ENCODE data around the gene SH2D1B. TPM values are rescaled to one million over a fixed set of nuclear protein-coding genes. Genes with fewer than 3 reads are reported as not detected.

SH2D1B gene
- total RNA-seq, 1 donor: not detected

GRCh38 chr1:162363823-162364222 lies 48.1 kb downstream of the SH2D1B start:
- no peak overlapping the region for H3K27ac ChIP-seq (ENCODE audit: low read depth, low read length)
- DNase-seq (ENCODE audit: insufficient read length, low spot score, missing footprints): no peak
- H3K27me3 ChIP-seq (ENCODE audit: insufficient read depth, low read length): peaks cover 22% of the 10 kb centered on the region

GRCh38 chr1:162361349-162361748 lies 50.6 kb downstream of the SH2D1B start:
- peaks cover 13% of the 10 kb centered on the region for H3K27me3 ChIP-seq (ENCODE audit: insufficient read depth, low read length)
- no peaks in the 10 kb centered on the region for H3K9me3 ChIP-seq (ENCODE audit: low read depth, low read length)

More at GRCh38 chr1:162363823-162364222, 48.1 kb downstream of the SH2D1B start:
- Histone ChIP-seq H3K4me2 (ENCODE audit: insufficient read depth, low read length) (no peak overlapping the region), H3K4me1 (ENCODE audit: insufficient read depth, low read length) (no peaks in the 10 kb centered on the region), H3K9me3 (ENCODE audit: low read depth, low read length) (no peaks in the 10 kb centered on the region), H2AFZ (ENCODE audit: low read length) (no peak overlapping the region), H3K79me2 (ENCODE audit: insufficient read depth, low read length) (no peaks in the 10 kb centered on the region), H4K20me1 (ENCODE audit: insufficient read depth, low read length) (no peaks in the 10 kb centered on the region), H3K4me3 (ENCODE audit: insufficient read depth, low read length) (no peak overlapping the region), H3K36me3 (ENCODE audit: insufficient read depth, low read length) (no peaks in the 10 kb centered on the region)
- no peak for TF ChIP-seq CTCF (IDR thresholded peaks at IDR 0.05; ENCODE audit: extremely low read depth, low read depth, low read length)

GRCh38 chr1:162360874-162361260 lies 51.1 kb downstream of the SH2D1B start:
- no peak overlapping the region for H3K4me3 ChIP-seq (ENCODE audit: insufficient read depth, low read length)
- no peak overlapping the region for H2AFZ ChIP-seq (ENCODE audit: low read length)
- DNase-seq (ENCODE audit: insufficient read length, low spot score, missing footprints): no peak
- H3K79me2 ChIP-seq (ENCODE audit: insufficient read depth, low read length): no peaks in the 10 kb centered on the region
- H3K27ac ChIP-seq (ENCODE audit: low read depth, low read length): no peak overlapping the region
- no peak overlapping the region for H3K4me2 ChIP-seq (ENCODE audit: insufficient read depth, low read length)
- no peaks in the 10 kb centered on the region for H3K9me3 ChIP-seq (ENCODE audit: low read depth, low read length)
- no peaks in the 10 kb centered on the region for H4K20me1 ChIP-seq (ENCODE audit: insufficient read depth, low read length)
- H3K4me1 ChIP-seq (ENCODE audit: insufficient read depth, low read length): no peaks in the 10 kb centered on the region
- no peaks in the 10 kb centered on the region for H3K36me3 ChIP-seq (ENCODE audit: insufficient read depth, low read length)
- peaks cover 10% of the 10 kb centered on the region for H3K27me3 ChIP-seq (ENCODE audit: insufficient read depth, low read length)
- TF ChIP-seq CTCF (IDR thresholded peaks at IDR 0.05; ENCODE audit: extremely low read depth, low read depth, low read length): no peak

More at GRCh38 chr1:162361349-162361748, 50.6 kb downstream of the SH2D1B start:
- Histone ChIP-seq H3K4me1 (ENCODE audit: insufficient read depth, low read length) (no peaks in the 10 kb centered on the region), H3K27ac (ENCODE audit: low read depth, low read length) (no peak overlapping the region), H3K36me3 (ENCODE audit: insufficient read depth, low read length) (no peaks in the 10 kb centered on the region), H3K4me3 (ENCODE audit: insufficient read depth, low read length) (no peak overlapping the region), H3K79me2 (ENCODE audit: insufficient read depth, low read length) (no peaks in the 10 kb centered on the region), H3K4me2 (ENCODE audit: insufficient read depth, low read length) (no peak overlapping the region), H2AFZ (ENCODE audit: low read length) (no peak overlapping the region), H4K20me1 (ENCODE audit: insufficient read depth, low read length) (no peaks in the 10 kb centered on the region)
- no peak for TF ChIP-seq CTCF (IDR thresholded peaks at IDR 0.05; ENCODE audit: extremely low read depth, low read depth, low read length)
- DNase-seq (ENCODE audit: insufficient read length, low spot score, missing footprints): peak; percentile 60

- no peak overlapping the region for H3K4me2 ChIP-seq (ENCODE audit: insufficient read depth, low read length)
- DNase-seq (ENCODE audit: insufficient read length, low spot score, missing footprints): peak; percentile 19
- no peak overlapping the region for H2AFZ ChIP-seq (ENCODE audit: low read length)
- no peaks in the 10 kb centered on the region for H3K4me1 ChIP-seq (ENCODE audit: insufficient read depth, low read length)
- TF ChIP-seq CTCF (IDR thresholded peaks at IDR 0.05; ENCODE audit: extremely low read depth, low read depth, low read length): no peak
- H3K27me3 ChIP-seq (ENCODE audit: insufficient read depth, low read length): peaks cover 7% of the 10 kb centered on the region
- no peak overlapping the region for H3K27ac ChIP-seq (ENCODE audit: low read depth, low read length)
- H3K9me3 ChIP-seq (ENCODE audit: low read depth, low read length): no peaks in the 10 kb centered on the region
- H3K79me2 ChIP-seq (ENCODE audit: insufficient read depth, low read length): no peaks in the 10 kb centered on the region
- no peaks in the 10 kb centered on the region for H3K36me3 ChIP-seq (ENCODE audit: insufficient read depth, low read length)
- no peaks in the 10 kb centered on the region for H4K20me1 ChIP-seq (ENCODE audit: insufficient read depth, low read length)
- H3K4me3 ChIP-seq (ENCODE audit: insufficient read depth, low read length): no peak overlapping the region
These were observed 51.6 kb downstream of the SH2D1B start for GRCh38 chr1:162360237-162360873.
